ENCODE data around the gene ARHGAP28.
"Not testable (repeated sequence)": the region's sequence is repeated elsewhere in the genome, so short reads cannot be mapped to it uniquely, and the experiment has no call there.

Gene ARHGAP28

DNA sequence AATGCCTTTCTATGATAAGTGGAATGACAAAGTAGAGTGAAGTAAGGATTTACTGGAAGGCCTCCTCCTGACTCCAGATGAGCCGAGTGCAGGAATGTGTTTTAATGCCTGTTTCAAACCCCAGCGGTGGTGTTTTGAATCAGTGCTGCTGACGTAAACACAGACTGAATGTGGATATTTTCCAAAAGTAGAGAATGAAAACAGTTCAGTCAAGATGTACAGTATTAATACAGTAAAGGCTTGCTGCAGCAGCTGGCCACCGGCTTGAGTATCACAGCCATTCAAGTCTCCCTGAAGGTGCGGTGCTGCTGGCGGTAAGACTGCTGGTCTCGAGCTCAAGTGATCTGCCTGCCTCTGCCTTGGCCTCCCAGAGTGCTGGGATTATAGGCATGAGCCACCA is 46.7 kb downstream of the ARHGAP28 start:
- no peak for DNase-seq

DNA sequence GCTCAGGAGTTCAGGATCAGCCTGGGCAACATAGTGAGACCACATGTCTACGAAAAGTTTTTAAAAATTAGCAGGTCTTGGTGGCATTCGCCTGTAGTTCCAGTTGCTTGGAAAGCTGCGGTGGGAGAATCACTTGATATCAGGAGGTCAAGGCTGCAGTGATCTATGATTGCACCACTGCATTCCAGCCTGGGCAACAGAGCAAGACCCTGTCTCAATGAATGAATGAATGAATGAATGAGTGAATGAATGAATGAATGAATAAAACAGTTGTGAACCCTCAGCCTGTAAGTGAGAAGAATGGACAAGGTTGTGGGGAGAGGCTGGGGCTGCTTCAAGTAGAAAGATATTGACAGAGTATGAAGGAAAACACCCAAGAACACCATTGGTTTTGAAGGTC is 48.0 kb downstream of the ARHGAP28 start:
- no peak for DNase-seq

DNA sequence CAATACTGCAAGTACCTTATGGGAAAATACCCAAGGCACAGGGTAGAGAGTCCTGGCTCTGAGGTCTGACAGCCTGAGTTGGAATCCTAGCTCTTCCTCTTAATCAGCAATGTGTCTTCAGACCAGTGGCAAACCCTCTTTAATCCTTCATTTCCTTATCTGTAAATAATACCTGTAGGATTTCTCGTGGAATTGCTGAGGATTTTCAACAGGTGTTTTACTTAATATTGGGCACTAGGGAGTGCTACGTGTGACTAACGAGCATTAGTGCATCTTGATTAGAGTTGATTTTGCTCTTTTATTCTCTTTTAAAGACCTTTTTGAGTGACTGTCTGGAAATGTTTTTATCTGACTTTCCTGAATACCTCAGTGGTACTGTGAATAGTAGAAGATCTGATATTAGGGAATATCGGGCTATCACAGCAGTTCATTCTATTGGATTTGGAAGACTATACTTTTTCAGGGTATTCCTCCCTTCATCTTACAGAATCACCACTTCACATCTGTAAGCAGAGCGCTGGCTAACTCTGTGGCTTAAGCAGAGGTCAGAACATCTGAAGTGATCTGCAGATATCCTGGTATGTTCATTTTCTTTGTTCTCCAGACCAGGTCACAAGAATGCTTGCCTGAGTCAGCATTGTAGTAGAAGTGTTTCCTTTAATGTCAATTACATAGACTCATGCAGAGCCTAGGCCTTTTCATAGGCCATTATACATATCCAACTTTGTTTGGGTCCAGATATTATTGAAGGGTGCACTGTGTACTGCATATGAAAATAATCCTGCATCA is 49.1 kb downstream of the ARHGAP28 start:
- no peak for DNase-seq

DNA sequence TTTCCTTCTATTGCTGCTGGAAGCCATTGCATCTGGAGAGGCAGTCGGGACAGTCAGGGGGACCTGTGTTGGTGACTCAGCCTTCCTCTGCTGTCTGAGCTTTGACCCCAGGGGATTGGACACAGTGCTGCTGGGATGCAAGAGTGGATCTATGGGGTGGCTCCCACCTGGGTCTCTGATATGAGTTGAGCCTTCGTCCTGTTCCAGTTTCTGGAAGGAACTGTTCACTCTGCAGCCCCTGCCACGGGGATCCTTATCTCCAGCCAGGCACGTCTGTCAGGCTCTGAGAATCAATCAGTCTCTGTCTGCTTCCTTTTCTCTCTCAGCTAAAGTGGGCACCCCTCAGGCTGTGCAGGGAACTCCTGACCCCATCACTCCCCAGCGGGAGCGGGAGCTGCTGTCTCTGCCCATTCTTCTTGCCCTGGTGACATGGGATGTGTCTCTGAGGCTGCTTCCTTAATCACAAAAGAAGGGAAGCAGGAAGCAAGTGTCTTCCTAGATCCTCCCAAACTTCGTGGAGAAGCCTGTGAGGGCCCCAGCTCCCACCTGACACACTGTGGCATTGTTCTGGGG is 51.7 kb downstream of the ARHGAP28 start:
- DNase-seq: no peak

DNA sequence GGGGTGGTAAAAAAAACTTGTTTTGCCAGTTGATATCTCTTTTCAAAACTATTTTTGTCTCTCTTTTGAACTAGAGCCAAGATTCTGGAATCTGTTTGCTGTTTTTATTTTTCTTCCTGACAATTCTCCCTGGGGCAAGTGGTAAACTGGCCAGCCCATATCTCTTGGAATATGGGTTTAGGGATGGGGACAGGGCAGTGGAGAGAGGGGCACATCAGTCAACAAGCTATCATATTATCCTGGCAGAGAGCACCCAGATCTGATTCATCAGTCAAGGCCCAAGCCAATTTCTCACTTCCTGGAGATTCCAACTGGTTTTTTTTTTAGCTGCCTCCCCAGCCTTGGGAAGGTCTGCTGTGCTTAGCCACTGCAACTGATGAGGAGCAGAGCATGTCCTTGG is 52.3 kb downstream of the ARHGAP28 start:
- no peak for DNase-seq

DNA sequence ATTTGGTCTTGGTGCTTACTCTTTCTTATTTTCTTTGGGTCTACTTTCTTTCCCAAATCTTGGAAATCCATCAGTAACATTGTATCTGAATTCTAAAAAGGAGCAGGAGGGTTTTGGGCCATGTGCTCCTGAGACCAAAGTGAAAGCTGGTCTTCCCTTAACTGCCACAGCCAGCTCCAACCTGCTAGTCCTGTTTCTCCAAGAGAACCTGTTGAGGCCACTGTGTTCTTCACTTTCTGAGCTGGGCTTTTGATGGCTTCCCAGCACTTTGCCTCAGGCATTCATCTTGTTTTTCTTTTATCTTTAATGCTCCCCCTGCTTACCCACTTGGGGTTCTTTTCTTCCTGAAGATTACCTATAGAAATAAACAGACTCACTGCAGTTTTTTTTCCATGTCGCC is 53.3 kb downstream of the ARHGAP28 start:
- DNase-seq: no peak

DNA sequence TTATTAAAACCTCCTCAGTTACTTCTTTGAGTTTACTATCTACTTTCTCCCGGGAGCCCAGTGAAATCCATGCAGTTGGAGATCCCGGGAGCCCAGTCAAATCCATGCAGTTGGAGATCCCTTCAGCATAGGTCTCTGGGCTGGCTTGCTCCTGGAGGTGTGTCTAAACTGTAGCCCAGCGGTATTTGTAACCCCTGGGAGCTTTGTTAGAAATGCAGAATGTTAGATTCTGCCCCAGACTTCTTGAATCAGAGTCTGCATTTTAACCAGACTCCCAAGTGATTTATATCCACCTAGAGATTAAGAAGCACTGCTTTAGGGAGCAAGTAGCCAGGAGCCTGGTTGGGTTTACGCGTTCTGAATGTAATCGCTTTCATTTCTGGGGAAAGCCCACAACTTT is 54.5 kb downstream of the ARHGAP28 start:
- no peak for DNase-seq

DNA sequence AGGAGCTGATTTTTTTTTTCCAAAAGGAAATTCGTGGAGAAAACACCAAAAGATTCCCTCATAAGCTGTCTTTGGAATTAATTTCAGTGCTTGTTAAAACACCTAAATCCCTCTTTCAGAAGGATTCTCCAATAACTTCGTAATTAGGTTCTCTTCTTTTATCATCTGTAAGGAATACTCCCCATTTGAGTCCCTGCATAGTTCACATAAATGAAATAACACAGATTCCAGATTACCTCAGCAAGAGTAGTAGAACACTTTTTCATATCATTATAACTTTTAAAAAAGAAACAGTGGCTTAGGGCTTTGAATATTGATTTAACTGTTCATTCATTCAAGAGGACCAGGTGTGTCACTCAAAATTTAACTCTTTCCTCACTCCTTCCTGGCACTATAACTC is 55.5 kb downstream of the ARHGAP28 start:
- DNase-seq: no peak

DNA sequence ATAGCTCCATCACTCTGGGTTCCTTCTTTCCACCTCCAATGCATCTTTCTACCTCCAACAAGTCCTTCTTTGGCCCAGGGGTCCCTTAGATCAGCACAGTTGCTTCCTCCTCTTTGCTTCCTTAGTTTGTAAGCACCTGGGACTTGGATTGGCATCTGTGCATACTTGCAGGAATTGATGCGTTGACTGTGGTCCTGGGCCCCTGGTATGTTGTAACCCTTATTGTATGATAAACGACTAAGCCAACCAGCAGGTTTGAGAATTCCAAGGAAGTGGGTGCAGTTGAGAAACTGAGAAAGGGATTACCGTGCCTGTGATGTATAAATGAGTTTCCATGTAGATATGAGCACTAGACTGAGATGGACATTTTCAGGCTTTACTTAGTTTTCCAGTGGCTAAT is 55.9 kb downstream of the ARHGAP28 start:
- DNase-seq: no peak

DNA sequence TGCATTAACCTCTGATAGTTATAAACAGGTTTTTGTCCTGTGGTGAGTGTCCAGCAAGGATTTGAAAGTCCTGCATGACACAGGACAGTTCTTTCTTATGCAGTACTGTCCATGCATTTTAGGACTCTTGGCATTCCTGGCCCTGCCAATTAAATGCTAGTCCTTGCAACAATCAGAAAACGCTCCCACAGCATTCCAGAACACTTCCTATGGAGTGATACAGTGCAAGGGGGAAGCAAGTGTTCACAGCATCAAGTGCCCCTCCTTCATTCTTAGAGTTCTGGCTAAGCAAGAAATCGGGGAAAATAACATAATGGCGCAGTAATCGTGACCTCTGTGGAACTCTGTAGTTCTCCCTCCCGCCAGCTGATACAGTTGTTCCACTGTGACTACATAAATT is 62.9 kb downstream of the ARHGAP28 start:
- DNase-seq: no peak

DNA sequence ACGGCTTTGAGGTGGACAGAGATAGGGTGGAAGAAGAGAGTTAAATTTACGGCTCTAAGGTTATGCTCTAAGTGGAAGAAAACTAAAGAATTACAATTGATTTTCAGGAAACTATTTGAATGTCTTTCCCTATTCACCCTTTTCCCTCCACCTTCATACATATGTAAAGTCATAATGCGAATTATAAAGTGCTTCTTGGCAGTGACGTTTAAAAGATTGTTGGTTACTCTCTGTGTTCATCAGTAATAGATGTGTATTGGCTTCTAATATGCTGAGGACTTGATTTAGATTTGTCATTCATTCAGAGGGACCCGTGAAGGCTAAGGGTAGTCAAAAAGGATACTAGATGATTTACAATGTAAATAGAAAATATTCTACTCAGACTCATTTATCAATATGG is 63.9 kb downstream of the ARHGAP28 start:
- DNase-seq: no peak

DNA sequence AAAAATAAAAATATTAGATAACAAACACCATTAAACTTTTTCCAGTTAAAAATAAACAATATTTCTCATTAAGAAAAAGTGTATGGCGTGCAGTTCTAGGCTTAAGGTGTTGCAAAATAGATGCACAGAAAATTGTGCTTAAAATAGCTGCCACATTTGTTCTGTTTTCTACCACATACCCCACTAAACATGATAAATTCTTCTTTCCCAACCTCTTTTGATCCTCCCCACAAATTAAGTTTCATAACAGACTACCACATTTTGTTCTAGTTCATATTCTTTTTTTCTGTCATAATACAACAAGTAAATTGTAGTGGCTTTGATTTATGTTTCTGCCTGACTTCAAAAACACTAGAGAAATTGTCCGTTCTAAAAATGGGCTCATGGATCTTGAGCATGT is 64.5 kb downstream of the ARHGAP28 start:
- DNase-seq: no peak

DNA sequence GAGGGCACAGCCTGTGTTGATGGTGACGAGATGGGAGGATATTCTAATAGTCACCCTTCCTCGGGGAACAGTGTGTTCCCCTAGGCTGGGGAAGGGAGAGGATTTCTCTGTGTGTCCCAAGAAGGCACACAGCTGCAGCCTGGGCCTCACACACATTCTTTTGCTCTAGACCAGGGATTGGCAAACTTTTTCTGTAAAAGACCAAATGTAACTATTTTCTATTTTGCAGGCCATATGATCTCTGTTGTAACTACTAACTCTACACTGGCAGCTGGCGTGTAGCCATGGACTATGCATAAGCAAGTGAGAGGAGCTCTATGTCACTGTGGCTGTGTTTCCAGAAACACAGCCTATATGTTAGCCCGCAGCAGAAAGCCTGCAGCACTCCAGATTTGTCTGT is 65.8 kb downstream of the ARHGAP28 start:
- no peak for DNase-seq

DNA sequence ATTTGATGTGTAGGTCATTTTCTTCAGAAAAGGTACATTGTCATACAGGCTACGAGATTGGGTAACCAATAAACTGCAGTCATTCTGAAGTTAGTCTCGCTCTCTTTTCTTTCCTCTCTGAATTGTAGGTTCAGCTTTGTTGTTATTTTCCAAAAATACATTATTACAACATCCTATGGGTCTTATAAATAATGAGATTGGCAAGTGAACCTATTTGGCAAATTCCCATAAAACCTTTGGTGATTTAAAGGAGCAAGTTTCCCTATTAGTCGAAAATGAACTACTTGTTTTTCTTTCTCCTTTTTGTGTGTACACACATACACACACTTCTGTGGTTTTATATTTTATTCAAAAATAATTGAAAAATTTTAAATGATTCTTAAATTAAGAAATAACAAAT is 67.0 kb downstream of the ARHGAP28 start:
- DNase-seq: no peak

DNA sequence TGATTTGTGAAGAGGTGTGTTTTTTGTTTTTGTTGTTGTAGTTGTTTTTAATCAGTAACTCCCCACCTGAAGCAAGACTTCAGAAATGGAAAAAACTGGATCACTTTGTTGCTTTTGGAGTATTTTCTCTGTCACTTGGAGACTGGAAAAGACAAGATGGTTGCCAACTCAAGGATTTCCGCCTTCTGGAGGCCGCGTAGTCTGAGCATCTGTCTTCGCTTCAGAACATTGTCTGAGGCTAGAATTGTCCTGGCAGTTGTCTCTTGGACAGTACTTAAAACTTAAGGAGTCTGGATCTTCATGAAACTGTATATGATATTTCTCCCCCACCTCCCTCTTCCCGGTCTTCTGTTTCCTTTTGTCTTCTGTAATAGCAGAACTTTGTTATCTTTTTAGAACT is 67.7 kb downstream of the ARHGAP28 start:
- DNase-seq: no peak

DNA sequence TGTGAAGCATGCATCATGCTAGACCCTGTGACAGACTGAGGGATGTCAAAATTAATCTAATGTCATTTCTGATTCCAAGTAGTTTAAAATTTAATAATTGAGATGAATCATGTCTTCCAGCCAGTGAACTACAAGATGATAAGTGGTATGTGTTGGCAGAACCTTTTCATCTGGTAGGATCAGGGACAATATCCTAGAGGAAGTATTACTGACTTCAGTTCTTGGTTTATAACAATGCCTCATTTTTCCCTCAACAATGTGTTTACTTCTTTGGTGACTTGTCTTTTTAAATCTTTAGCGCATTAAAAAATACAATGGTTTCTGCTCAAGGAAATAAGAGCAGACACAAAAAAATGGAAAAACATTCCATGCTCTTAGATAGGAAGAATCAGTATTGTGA is 69.4 kb downstream of the ARHGAP28 start:
- no peak for DNase-seq

DNA sequence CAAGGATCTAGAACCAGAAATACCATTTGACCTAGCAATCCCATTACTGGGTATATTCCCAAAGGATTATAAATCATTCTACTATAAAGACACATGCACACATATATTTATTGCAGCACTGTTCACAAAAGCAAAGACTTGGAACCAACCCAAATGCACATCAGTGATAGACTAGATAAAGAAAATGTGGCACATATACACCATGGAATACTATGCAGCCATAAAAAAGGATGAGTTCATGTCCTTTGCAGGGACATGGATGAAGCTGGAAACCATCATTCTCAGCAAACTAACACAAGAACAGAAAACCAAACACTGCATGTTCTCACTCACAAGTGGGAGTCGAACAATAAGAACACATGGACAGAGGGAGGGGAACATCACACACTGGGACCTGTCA is 70.8 kb downstream of the ARHGAP28 start:
- DNase-seq: not testable (repeated sequence)

DNA sequence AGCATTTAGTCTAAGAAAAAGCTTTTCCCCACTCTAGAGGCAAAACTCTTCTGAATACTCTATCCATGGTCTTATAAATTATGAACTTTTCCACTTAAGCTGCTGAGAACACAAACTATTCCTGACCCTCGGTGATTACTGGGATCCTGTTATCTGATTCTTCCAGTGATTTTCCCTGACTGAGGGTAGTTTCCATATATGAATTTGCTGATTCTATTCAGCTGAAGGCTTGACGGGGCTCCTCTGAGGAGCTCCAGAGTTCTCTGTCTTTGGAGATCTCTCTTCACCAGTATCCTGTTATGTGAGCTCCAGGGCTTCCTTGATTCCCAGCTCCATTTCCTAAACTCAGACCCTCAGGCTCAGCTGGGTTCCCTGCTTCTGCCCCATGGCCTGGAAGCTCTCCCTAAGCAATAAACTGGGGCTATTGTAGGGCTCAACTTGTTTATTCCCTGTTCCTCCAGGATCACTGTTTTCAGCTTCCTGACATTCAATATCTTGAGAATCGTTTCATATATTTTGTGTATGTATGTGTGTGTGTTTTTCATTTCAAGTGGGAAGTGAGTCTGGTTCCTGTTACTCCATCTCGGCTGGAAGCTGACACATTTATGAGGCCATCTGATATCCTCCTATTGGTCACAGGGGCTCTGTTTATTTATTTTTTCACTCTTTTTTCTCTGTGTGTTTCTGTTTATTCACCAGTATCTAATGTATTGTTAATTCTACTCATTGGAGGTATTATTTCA is 78.2 kb downstream of the ARHGAP28 start:
- DNase-seq: no peak

DNA sequence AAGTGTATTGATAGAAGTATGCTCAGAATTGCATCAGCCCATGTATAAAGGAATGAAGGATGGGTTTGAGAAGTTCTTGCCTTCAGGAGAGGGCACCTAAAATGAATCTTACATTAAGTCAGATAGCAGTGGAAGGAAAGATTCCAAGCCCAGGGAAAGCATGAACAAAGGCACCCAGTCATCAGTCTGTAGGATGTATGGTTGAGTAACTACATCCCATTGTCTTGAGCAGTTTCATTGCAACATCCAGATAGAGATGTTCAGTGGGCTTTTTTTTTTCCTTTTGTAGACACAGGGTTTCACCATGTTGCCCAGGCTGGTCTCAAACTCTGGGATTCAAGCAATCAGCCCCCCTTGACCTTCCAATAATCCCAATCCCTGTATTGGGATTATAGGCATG is 80.7 kb downstream of the ARHGAP28 start:
- DNase-seq: no peak

DNA sequence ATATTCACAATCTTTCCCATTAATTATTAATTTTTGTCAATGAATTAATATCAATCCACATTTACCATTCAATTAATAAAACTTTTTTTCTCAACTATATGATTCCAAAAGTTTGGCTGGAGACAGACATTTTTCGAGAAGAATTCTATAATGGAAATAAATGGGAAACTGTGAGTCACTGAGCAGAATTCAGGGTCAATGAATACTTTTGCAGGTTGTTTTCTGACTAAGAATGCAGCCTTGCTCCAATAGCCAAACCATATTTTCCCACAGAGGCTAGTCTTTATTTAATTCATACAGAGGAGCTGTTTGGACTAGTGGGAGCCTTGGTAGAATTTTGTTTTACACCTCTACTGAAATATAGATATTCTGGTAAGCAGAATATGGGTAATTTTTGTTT is 82.3 kb downstream of the ARHGAP28 start:
- no peak for DNase-seq

DNA sequence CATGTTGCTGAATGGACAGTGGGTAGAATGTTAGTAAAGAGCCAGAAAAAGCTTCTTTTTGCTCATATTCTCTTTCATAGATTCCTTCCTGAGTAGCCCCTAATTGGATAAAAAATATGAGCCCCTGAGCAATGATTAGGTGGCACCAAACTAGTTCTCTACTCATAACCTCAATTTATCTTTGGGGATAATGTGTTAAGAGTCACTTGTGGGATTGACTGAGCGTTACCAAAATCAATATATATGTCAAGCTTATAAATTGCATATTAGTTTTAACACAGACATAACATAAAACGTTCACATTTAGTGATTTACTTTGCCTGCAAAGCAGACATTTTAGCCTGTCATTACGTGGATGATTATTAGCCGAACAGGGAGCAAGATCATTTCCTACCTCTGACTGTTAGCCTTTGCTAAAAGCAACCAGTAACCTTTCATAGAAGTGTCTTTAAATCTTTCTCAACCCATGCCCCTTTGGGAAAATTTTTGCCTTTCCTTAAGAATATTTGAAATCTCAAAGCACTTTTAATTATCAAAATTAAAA is 85.4 kb downstream of the ARHGAP28 start:
- no peak for DNase-seq

DNA sequence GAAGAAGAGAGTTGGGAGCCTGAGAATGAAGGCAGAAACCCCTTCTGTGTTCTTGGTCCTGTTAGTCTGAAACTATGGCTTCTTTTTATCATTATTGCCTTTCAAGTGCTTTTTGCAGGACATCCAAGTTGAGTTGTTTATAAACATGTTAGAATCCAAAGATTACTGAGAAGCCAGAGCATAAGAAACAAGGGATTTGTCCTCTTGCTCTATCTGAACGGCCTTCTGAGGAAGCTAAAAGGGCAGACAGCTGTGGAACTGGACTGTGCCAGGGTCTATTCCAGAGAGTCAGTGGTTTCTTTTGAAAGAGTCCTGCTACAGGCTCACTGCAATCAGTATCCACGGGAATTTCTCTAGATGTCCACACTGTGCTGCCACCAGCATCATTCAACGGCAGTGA is 86.6 kb downstream of the ARHGAP28 start:
- no peak for DNase-seq

DNA sequence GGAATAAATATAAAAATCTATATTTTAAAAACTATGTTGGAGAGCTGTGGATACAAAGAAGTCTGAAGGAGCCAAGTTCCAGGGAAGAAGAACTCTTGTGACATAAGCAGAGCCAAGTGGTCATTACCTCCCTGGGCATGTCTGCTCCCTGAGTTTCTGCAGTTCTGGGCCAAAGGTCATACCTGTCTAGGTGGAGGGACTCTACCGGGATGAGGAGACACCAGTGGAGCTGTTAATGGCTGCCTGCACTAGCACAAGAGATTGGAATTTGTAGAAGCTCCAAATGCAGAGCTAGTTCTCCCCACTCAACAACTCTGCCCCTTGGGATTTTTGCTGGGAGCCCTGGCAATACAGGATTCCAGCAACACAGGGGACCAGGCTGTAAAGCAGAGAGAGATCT is 89.8 kb downstream of the ARHGAP28 start:
- DNase-seq: no peak

DNA sequence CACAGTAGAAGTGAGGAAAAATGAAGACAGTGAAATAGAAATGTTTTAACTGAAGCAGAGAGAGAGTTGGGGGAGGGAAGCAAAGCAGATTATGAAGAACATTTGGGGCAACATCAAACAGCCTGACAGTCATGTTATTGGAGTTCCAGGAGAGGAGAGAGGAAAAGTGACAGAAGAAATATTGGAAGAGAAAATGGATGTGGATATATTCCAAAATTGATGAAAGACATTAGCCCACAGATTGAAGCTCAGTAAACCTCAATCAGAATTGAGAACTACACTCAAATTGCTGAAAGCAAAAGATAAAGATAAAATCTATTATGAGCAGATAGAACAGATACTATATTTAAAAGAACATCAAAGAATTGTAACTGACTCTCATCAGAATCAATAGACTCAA is 90.8 kb downstream of the ARHGAP28 start:
- no peak for DNase-seq
